GM18502 (cell line): Measurements from ENCODE around the gene SCIN.
A peak's percentile ranks its signal among the peaks of the same experiment; 100 is the strongest.
"Not testable (repeated sequence)": the region's sequence is repeated elsewhere in the genome, so short reads cannot be mapped to it uniquely, and the experiment has no call there.

Experiments used
- ATAC-seq: cut with Tn5 transposase; IDR thresholded peaks from one replicate; pipeline ENCODE4 v1.9.1; 2021; ENCODE audit warnings: mild to moderate bottlenecking; ENCODE audit not compliant: unreplicated experiment, poor library complexity

Gene SCIN

DNA sequence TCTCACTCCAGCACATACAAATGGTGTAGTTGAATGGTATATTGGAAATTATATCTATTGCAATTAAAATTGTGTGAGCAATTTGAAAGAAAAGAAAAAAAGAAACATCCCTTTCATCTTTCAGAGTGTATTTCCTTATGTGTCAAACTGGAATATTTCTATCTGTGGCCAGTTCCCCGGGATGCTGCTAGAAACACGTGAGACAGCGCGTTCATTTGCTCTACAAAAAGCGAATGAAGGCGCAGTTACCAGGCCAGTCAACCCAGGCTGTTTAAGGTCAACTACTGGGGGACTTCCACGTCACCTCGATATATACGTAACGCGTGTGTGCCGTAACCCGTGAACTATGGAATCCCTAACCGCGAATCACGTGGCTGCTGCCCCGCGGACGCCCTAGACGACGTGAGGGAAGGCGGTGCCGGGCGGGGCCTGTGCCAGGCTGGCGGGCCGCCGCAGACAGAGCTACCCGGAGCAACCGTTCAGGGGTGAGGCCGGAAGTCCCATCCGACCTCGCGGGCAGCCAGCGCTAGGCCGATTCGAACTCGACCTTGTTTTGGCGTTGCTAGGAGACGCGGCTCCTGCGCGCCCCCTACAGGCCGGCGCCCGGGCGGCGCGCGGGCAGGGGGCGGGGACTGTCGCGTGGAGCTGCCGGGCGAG is 115.8 kb downstream of the SCIN start:
- peak; percentile 84 for ATAC-seq

- peak; percentile 87 for ATAC-seq
These were observed 116.6 kb downstream of the SCIN start, which contains the start of gene ARL4A for GRCh38 chr7:12686891-12687717. ARL4A (plus strand) TSS chr7:12687633; CDS start chr7:12688255, 622 bp downstream.

DNA sequence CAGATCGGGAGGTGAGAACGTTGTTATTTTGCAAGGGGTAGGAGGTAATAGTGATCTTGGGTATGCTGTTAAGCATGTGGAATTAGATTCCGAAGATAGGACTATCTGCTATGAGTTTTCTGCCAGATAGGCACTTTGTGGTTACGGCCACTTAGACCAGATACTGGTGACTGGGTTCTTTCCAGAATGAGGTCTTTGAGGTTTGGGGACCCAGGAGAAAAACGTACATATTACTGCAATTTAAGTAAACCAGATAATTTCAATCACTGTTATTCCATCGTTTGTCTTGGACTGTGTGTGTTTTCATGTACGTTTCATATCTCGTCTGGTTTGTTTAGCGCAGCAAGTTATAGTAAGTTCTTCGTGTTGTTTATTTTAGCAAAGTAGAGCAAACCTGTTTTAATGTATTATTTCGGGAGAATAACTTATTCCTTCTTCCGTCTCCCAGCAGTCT is 117.2 kb downstream of the SCIN start:
- ATAC-seq = peak; percentile 8

DNA sequence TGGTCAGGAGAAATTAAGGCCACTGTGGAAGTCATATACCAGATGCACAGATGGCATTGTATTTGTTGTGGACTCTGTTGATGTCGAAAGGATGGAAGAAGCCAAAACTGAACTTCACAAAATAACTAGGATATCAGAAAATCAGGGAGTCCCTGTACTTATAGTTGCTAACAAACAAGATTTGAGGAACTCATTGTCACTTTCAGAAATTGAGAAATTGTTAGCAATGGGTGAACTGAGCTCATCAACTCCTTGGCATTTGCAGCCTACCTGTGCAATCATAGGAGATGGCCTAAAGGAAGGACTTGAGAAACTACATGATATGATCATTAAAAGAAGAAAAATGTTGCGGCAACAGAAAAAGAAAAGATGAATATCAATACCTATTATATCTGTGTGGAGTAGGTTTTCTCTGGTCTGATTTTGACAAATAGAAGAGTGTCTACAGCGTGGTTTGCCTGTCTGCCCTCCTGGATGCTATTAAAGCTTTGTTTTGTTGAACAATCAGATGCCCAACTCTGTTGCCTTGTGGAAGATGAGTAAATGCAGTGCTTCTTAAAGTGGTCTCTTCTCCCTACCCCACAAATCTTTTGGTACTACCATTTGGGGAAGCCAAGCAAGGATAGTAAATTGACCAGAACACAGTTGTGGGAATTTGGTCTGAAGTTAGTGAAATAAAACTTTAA is 118.1 kb downstream of the SCIN start:
- ATAC-seq = not testable (repeated sequence)

GRCh38 chr7:12689451-12689850 is 118.9 kb downstream of the SCIN start:
- no peak for ATAC-seq

- ATAC-seq = no peak
These were observed 119.7 kb downstream of the SCIN start for GRCh38 chr7:12690041-12690878.

- not testable (repeated sequence) for ATAC-seq
These were observed 120.9 kb downstream of the SCIN start for GRCh38 chr7:12691388-12691787.

- no peak for ATAC-seq
These were observed 121.5 kb downstream of the SCIN start for GRCh38 chr7:12692035-12692434.

GRCh38 chr7:12692479-12693259 is 122.1 kb downstream of the SCIN start:
- no peak for ATAC-seq

GRCh38 chr7:12694817-12695216 is 124.3 kb downstream of the SCIN start:
- ATAC-seq = no peak

GRCh38 chr7:12695965-12696364 is 125.4 kb downstream of the SCIN start:
- no peak for ATAC-seq

DNA sequence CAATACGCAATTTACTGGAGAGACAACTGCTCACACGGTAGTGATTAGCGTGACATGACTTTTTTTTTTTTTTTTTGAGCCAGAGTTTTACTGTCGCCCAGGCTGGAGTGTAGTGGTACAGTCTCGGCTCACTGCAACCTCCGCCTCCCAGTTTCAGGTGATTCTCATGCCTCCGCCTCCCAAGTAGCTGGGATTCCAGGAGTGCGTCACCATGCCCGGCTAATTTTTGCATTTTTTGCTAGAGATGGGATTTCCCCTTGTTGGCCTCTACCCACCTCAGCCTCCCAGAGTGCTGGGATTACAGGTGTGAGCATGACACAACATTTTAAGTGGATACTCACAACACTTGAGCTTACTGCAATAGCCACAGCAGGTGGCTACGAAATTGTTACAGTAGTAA is 128.8 kb downstream of the SCIN start:
- ATAC-seq = no peak

DNA sequence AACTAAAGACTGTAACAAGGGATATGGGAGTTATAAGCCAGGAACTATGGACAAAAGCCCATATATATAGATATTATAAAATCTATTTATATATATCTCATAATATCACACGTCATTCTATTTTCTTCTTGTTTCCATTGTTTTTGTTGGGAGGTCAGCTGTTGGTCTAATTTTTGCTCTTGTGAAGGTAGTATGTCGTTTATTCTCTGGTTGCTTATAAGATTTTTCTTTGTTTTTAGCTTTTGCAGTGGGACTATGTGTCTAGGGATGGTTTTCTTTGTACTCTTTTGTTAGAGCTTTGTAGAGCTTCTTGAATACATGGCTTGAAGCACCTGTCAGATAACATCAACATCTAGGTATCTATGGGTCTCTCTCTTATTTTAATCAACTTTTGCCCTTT is 130.9 kb downstream of the SCIN start:
- no peak for ATAC-seq

DNA sequence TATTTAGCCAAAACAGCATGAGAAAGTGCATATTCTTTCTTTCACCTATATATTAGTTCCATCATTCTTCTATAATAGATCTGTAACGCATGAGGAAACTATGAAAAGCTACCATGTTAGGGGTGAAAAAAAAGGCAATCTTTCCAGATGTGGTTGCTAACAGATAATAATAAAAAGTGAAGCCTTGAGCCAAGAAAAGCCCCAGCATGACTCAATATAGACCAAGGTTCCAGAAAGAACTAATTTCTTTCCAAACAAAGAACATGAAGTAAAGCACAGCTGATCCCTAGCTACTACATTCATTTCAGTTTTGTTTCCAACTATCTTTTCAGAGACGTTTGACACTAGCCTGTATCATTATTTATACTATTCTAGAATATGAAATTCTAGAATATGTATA is 133.4 kb downstream of the SCIN start:
- ATAC-seq = no peak

DNA sequence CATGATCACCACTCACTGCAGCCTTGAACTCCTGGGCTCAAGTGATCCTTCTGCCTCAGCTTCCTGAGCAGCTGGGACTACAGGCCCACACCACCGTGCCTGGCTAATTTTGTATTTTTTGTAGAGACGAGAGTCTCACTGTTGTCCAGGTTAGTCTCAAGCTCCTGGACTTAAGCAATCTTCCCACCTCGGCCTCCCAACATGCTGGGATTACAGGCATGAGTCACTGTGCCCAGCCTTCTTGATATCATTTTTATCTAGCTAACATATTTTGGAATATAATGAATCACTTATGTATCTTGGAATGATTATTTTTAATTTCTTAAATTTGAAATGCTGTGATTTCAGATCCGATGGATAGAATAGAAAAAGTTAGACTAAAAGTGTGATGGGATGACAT is 135.4 kb downstream of the SCIN start:
- ATAC-seq = no peak

DNA sequence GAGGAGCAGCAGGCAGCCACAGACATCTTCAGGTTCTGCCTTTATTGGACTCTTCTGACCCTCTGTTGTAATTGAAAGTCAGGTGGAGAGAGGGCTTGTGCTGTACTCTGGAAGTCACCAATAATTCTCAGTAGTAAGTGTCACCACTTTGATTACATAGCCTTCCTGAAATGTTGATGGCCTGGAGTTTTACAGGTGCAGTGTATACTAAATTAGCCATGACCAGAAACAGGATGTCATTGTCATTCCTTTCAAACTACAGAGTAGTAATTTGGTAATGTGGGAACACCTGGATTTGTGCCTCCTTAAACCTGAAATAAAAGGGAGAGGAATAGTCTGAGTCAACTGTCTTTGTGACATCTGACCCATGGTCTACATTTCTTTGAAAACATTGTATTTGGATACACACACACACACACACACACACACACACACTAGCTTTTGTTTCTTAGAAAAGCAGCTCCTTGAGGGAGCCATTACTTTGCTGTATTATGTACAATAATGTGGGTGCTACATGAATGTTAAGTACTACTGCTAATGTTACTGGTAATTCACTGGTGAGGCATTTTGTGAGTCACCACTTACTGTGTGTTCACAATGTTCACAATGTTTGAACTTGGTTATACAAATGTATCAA is 136.5 kb downstream of the SCIN start:
- ATAC-seq = no peak

DNA sequence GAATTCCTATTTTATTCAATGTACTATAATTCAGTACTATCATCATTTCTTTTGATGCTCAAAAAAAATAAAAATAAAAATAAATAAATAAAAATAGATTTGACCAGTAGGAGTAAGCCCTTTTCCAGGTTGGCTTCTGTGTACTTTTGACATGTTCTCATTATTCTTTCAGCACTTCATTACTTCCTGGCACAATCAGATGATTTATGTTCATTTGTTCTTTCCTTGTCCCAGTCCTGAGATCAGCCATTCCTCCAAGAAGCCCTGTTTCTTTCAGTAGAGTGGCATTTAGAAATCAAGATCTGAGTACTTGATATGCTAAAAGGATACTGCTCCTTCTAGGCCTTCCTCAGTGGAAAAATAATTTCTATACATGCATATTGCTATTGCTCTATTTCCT is 137.8 kb downstream of the SCIN start:
- ATAC-seq = no peak
